ENCODE measurements around the gene SEMA4B.

DNA sequence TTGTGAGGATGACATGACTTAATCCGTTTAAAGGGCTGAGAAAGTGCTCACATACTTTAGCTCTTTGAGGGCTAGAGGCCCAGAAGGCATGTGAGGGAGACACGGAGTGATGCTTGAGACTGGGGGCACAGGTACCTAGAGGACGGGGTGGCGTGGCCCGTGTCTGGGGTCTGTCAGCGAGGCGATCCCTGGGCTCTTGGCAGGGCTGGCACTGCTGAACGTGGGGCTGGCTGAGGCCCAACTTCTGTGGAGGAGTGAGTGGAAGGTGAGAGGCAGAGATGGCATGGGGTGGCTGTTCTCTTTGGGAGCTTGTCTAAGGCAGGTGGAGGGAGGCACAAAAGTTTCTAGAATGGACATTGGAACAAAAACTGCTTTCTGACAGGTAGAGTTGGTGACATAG lies 9.5 kb downstream of the SEMA4B start:
- TF ChIP-seq EZH2phosphoT487 (IDR thresholded peaks at IDR 0.05; ENCODE audit: insufficient read depth, low read depth): no peak
- no peak for TF ChIP-seq EZH2 (IDR thresholded peaks at IDR 0.05; ENCODE audit: insufficient read depth, poor library complexity, severe bottlenecking)

Data from GM23248 (cell line).